H54 (cell line): ENCODE data around the gene RNF183.

ENCODE experiments used
- DNase-seq: peaks from one replicate; pipeline ENCODE4 v3.0.0; 2011; ENCODE audit warnings: low spot score, mixed read lengths; ENCODE audit not compliant: insufficient read length
- FAIRE-seq: peaks from 3 replicates; lab custom pipeline; 2011; peaks lifted over from hg19 to GRCh38; lab: Jason Lieb, UNC
- POLR2A ChIP-seq: IDR thresholded peaks from 2 replicates; pipeline ENCODE4 v1.6.1; 2011; ENCODE audit warnings: low read depth, mild to moderate bottlenecking, low read length

Gene RNF183, protein sequence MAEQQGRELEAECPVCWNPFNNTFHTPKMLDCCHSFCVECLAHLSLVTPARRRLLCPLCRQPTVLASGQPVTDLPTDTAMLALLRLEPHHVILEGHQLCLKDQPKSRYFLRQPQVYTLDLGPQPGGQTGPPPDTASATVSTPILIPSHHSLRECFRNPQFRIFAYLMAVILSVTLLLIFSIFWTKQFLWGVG

DNA sequence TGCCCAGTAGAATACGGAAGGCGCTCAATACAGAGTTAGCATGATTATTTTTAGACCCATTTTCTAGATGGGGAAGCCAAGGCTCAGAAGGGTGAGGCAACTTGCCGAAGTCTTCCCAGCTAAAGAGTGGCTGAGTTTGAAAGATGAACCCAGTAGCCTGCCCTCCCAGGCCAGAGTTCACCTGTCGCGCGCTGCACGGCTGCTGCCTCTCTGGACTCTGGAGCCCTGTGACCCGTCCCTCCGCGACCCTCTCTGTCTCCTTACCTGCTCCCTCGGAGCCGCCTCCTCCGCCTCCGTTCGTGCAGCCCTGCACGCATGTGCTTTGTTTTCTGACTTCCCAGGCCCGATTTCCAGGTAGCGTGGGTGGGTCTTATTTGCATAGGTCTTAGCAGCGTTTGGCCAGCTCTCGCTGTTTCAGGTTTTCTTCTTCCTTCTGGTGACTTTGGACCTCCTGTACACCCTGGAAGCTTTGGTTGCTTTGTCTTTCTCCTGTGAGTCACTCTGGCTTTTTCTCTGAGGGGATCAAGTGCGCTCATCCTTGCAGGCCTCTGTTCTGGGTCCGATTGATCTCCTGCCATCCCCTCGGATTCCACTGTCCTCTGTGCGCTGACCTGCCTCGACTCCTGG, at the start of gene RNF183:
Gene RNF183, minus strand, starts transcription at position 585 of the 627 bp plus-strand sequence. CDS start 5,192 bp downstream, outside the sequence.
- TF ChIP-seq POLR2A: no peak
- FAIRE-seq (no peak), DNase-seq (no peak)

DNA sequence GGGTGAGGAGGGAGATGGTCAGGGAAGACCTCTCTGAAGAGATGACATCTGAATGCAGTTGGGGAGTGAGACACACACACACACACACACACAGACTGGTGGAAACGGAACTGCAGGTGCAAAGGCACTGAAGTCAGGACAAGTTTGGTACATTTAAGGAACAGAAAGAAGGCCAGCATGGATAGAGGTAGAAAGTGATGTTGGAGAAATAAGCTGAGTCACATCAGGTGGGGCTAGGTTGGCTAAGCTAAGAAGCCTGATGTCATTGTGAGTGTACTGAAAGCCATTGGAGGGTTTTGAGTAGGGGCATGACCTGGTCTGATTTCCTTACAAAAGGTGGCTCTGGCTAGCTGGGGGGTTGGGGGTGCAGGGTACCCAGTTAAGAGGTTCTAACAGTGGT, 49.2 kb upstream of the RNF183 start:
- FAIRE-seq: peak; percentile 60
- no peak for DNase-seq
- TF ChIP-seq POLR2A: no peak

DNA sequence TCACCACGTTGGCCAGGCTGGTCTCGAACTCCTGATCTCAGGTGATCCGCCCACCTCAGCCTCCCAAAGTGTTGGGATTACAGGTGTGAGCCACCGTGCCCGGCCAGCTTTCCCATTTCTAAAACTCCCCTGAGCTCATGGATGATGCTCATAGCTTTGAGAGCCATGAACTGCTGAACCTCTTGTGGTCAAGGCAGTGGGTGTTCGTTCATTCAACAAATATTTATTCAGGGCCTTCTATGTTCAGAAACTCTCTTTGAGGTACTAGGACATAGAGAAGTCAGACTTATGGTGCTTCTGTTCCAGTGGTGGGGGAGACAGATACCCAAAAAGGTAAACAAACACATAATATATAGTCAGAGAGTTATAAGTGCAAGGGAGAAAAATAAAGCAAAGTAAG, 48.8 kb upstream of the RNF183 start:
- FAIRE-seq (no peak), DNase-seq (no peak)
- no peak for TF ChIP-seq POLR2A

DNA sequence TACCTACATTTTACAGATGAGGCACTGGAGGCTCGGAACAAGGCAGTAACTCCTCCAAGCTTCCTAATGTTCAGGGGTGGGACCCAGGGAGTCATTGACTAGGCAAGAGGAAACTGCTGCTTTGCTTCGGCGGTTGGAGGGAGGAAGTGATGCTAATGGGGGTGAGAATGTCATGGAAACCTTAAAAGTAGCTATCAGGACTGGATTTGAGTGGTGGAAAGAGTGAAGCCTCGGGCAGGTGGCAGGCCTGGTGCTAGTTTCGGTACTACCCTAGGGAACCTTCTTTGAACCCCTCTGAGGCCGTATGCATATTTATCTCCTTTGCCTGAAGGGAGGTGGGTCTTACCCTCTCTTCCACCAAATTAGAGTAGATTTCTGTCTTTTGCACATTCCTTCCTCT, 47.8 kb upstream of the RNF183 start:
- TF ChIP-seq POLR2A: no peak
- DNase-seq: no peak
- no peak for FAIRE-seq

DNA sequence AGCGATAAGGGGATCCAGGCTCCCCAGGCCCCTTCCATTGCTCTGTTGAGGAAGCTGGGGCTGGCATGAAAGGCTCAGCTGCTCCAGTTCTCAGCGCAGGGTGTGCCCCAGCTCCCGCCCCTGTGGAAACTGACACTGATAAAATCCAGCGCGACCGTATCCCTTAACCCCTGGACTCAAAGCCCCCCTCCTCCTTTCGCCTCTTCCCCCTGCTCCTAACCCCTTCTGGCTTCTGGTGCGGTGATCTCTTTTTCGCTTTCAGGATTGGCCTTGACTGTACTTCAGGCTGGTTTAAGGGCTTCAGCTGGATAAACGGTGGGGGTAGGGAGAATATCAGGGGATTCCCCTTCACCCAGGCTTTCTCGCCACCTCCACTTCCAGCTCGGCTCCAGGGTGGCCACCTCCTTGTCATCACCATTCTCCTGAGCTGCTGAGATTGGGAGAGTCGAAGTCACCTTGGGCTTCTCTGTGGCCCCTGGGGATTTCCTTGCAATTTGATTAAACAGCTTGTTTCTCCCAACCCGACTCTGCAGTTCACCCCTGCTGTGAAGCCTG, 47.0 kb upstream of the RNF183 start:
- DNase-seq (no peak), FAIRE-seq (no peak)
- TF ChIP-seq POLR2A: no peak

DNA sequence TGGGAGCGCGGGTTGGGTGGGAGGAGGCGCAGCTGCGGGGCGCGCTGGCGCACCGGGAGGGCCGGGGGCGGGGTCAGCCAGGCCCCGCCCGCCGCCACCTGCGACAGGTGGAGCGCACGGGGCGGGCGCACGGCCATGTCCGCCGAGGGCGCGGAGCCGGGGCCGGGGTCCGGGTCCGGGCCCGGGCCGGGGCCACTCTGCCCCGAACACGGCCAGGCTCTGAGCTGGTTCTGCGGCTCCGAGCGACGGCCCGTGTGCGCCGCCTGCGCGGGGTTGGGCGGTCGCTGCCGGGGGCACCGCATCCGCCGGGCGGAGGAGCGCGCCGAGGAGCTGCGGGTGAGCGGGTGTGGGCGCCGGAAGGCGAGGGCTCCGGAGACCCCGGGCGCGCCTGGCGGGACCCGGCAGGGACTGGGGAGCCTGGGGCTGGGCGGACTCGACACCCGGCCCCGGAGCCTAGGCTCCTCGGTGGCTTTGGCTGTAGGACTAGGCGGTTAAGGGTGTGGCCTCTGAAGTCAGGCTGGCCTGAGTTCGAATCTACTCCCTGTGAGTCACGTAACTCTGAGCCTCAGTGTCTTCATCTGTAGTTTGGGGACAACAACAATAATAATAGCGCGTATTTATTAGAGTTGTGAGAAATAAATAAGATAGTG, 46.4 kb upstream of the RNF183 start, which contains the start of gene BSPRY:
Gene BSPRY, plus strand, starts transcription at position 97 of the 650 bp plus-strand sequence. Its CDS starts 39 bp downstream, at position 136.
- no peak for TF ChIP-seq POLR2A
- DNase-seq: no peak
- FAIRE-seq: no peak

DNA sequence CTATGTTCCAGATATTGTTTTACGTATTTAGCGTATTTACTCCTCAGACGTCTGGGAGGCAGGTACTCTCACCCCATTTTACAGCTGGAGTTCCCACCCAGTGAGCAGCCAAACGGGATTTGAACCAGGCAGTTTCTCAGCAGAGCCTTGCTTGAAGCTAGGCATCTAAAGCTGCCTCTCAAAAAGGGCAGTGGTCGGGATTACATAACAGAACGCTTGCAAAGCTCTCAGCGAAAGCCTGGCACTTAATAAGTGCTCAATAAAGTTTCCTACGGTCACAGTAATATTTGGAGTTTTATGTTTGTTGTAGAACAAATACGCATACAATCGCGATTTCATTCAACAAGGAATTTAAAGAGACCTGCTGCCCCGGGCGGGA, 45.9 kb upstream of the RNF183 start:
- FAIRE-seq (no peak), DNase-seq (no peak)
- TF ChIP-seq POLR2A: no peak

DNA sequence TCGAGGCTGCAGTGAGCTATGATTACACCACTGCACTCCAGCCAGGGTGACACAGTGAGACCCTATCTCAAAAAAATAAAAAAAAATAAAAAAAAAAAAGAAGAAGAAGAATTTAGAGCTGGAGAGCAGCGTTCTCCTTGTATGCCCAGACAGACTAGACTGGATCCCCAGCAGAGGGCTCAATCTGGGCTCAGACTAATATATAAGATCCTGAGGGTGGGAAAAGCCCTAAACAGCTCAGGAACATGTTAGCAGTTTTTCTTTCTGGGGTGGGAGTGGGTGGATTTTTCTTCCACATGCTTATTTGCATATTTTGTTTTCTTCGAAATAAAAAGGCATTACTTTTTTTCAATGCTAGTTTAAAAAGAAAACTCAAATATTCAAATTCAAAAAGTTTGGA, 45.3 kb upstream of the RNF183 start:
- TF ChIP-seq POLR2A: no peak
- FAIRE-seq: no peak
- DNase-seq: no peak

DNA sequence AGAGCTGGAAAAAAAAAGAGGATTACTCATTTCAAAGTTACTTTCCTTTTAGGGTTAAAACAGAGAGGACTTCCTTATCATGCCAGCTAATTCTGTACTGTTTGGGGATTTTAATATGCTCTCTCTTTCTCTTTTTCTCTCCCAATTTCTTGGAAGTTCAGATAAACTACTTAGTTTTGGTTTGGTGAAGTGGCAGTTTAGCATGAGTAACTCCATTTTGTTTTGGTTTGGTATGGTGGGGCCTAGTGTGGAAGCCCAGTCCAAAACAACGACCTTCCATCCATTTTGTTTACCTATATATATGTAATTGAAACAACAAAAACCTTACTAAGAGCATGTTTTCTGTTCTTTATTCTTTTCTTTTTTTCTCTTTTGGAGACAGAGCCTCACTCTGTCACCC, 42.5 kb upstream of the RNF183 start:
- no peak for TF ChIP-seq POLR2A
- DNase-seq: no peak
- FAIRE-seq: no peak

DNA sequence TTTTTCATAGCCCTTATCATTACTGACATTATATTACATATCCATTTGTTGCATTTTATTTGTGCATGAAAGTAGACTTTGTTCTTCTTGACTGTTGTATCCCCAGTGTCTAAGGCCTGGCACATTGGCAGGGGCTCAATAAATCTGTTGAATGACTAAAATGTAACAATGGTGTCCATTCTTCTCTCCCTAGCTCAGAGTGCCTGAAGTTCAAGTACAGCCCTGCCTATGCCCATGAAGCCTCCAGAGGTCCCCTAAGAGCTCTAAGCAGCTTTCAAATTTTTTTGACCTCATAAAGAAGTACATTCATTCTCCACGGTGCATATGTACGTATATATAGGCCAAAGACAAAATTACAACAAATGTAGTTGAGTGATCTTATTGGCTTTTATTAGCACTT, 42.0 kb upstream of the RNF183 start:
- DNase-seq (no peak), FAIRE-seq (no peak)
- TF ChIP-seq POLR2A: no peak

DNA sequence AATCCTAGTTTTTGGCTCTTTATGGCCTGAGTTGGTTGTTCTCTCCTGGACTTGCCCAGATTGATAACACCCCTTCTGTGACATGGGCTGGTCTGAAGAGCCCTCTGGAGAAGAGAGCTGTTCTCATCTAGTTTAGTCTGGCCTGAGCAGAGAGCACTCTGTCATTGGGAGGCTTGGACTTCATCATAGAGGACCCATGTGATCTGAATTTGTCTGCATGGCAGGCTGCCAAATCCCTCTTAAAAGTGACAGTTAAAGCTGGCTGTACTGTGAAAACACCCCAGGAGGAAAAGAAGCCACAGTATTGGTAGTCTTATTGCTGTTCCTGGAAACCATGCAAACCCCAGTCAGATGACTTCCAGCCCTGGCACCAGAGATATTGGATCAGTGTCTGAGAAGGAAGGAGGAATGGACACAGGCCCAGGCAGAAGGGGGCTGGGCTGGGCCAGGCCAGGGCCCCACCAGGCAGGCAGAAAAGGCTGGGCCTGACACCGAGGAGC, 40.6 kb upstream of the RNF183 start:
- no peak for TF ChIP-seq POLR2A
- FAIRE-seq: no peak
- no peak for DNase-seq

DNA sequence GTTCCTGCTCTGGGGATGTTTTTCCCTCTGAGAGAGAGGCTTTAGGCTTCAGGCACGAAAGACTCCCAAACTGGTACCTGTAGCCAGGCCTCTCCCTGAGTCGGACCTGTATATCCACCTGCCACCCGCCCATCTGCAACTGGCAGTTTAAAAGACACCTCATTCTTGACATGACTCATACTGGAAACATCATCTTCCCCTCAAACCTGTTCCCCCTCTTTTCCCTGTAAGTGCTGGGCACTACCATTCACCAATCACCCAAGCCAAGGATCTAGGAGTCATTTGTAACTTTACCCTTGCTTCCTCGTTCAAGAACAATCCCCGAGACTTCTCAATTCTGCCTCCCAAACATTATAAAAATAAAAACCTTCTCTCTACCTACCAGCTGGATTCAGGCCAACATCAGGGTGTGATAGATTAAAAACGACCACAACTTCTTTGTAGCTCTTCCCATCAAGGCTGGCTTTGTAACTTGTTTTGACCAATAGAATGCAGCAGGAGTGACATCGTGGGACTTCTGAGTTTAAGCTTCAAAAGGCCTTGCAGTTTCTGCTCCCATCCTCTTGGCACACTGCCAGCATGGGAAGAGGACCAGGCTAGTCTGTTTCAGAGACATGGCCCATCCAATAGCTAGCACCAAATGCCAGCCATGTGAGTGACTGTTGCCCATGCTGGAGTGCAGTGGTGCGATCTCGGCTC, 38.7 kb upstream of the RNF183 start:
- FAIRE-seq (no peak), DNase-seq (no peak)
- TF ChIP-seq POLR2A: no peak

DNA sequence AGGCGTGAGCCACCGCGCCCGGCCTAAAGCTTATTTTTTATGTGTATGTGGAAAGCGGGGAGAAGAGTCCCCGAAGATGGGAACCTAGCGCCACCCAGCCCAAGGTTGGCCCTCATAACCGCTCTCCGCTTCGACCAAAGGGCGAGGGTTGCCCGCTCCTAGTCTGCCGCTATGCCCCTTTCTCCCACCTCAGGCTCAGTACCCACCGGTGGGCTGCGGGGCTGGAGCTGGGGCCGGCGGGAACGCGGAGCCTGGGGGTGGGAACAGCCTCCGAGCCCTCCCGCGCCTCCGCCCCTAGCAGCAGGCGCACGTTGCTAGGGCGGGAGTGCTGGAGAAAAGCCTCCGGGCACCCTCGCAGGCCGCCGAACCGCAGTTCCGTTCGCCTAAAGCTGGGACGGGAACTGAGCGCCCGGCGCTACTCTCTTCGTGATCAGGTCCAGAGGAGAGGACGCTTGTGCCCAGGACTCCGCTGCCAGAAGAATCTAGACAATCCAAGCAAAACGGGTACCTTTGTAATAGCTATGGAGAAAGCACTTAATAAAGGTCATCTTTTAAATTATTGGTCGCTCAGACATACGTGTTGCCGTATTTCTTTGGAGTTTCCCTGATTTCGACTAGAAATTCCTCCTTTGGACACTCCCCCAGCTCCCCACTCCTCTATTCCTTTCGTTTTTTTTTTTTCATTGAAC, 37.0 kb upstream of the RNF183 start, which contains the start of gene WDR31:
Gene WDR31, minus strand, starts transcription at position 265 of the 689 bp plus-strand sequence. CDS start 8,253 bp downstream, outside the sequence.
- peak; percentile 23 for FAIRE-seq

DNA sequence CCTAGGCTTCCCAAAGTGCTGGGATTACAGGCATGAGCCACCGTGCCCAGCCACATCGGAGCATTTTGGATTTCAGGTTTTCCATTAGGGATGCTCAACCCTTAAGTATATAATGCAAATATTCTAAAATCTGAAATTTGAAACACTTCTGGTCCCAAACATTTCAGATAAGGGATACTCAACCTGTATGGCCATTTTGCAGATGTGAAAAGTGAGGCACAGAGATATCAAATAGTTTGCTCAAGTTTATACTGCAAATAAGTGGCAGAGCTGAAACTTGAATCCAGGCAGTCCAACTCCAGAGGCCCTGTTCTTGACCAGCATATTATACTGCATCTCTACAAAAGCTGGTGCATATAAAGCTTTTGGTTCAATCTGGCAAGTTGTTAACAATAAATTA, 34.5 kb upstream of the RNF183 start:
- DNase-seq: no peak
- no peak for TF ChIP-seq POLR2A
- no peak for FAIRE-seq

More for the DNA sequence above, 37.0 kb upstream of the RNF183 start, which contains the start of gene WDR31:
- peak; percentile 88 for DNase-seq
- peak; percentile 54; the same call in 1 of the 2 replicates for TF ChIP-seq POLR2A
